Measurements from ENCODE around the gene SLC16A9.

GRCh38 chr10:59754951-59755350 lies 45.3 kb upstream of the SLC16A9 start:
- TF ChIP-seq PATZ1 (tag by site-specific recombination; IDR thresholded peaks at IDR 0.05) (no peak), SCRT1 (tag by site-specific recombination; IDR thresholded peaks at IDR 0.05; ENCODE audit: borderline replicate concordance) (no peak), SP3 (tag by site-specific recombination; IDR thresholded peaks at IDR 0.05) (no peak), GLI2 (tag by site-specific recombination; IDR thresholded peaks at IDR 0.05; ENCODE audit: borderline replicate concordance, low read depth) (no peak), CTCF (tag by site-specific recombination; IDR thresholded peaks at IDR 0.05) (no peak), ZNF114 (tag by site-specific recombination; IDR thresholded peaks at IDR 0.05) (no peak), ZNF350 (tag by site-specific recombination; IDR thresholded peaks at IDR 0.05) (no peak), YY1 (tag by site-specific recombination; IDR thresholded peaks at IDR 0.05) (no peak), MEIS1 (CRISPR knock-in tag; IDR thresholded peaks at IDR 0.05; ENCODE audit: borderline replicate concordance) (no peak), PBX3 (CRISPR knock-in tag; IDR thresholded peaks at IDR 0.05) (no peak), ZNF133 (tag by site-specific recombination; IDR thresholded peaks at IDR 0.05) (no peak), ZNF747 (tag by site-specific recombination; IDR thresholded peaks at IDR 0.05) (no peak), ZNF266 (tag by site-specific recombination; IDR thresholded peaks at IDR 0.05; ENCODE audit: low read depth) (no peak)
- TF ChIP-seq, protein P1, sequence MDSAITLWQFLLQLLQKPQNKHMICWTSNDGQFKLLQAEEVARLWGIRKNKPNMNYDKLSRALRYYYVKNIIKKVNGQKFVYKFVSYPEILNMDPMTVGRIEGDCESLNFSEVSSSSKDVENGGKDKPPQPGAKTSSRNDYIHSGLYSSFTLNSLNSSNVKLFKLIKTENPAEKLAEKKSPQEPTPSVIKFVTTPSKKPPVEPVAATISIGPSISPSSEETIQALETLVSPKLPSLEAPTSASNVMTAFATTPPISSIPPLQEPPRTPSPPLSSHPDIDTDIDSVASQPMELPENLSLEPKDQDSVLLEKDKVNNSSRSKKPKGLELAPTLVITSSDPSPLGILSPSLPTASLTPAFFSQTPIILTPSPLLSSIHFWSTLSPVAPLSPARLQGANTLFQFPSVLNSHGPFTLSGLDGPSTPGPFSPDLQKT (IDR thresholded peaks at IDR 0.05; ENCODE audit: borderline replicate concordance, low read depth, low read length), result no peak
